ENCODE measurements around the gene NTRK1.

Gene NTRK1

GRCh38 chr1:156833603-156834002 lies 27.1 kb upstream of the NTRK1 start:
- no peaks in the 10 kb centered on the region for H3K36me3 ChIP-seq (ENCODE audit: control insufficient read depth, insufficient read depth, low read length)
- no peak for TF ChIP-seq CTCF (IDR thresholded peaks at IDR 0.05; ENCODE audit: insufficient read depth, low read length, poor library complexity, severe bottlenecking)
- no peak overlapping the region for H3K4me3 ChIP-seq (replicated peaks; ENCODE audit: low read depth, low read length)
- DNase-seq (ENCODE audit: extremely low read depth, insufficient read length): no peak
- no peaks in the 10 kb centered on the region for H3K27me3 ChIP-seq (replicated peaks; ENCODE audit: control insufficient read depth, insufficient read depth, low read length)

GRCh38 chr1:156834322-156834721 lies 26.3 kb upstream of the NTRK1 start:
- Histone ChIP-seq H3K4me3 (replicated peaks; ENCODE audit: low read depth, low read length) (no peak overlapping the region), H3K27me3 (replicated peaks; ENCODE audit: control insufficient read depth, insufficient read depth, low read length) (no peaks in the 10 kb centered on the region), H3K36me3 (ENCODE audit: control insufficient read depth, insufficient read depth, low read length) (no peaks in the 10 kb centered on the region)
- no peak for TF ChIP-seq CTCF (IDR thresholded peaks at IDR 0.05; ENCODE audit: insufficient read depth, low read length, poor library complexity, severe bottlenecking)
- no peak for DNase-seq (ENCODE audit: extremely low read depth, insufficient read length)

GRCh38 chr1:156836041-156836654 lies 24.5 kb upstream of the NTRK1 start:
- Histone ChIP-seq H3K4me3 (replicated peaks; ENCODE audit: low read depth, low read length) (no peak overlapping the region), H3K36me3 (ENCODE audit: control insufficient read depth, insufficient read depth, low read length) (no peaks in the 10 kb centered on the region), H3K27me3 (replicated peaks; ENCODE audit: control insufficient read depth, insufficient read depth, low read length) (no peaks in the 10 kb centered on the region; the same call in 1 of the 2 replicates)
- TF ChIP-seq CTCF (IDR thresholded peaks at IDR 0.05; ENCODE audit: insufficient read depth, low read length, poor library complexity, severe bottlenecking): no peak
- peak; percentile 70 for DNase-seq (ENCODE audit: extremely low read depth, insufficient read length)

- no peaks in the 10 kb centered on the region; the same call in 1 of the 2 replicates for H3K27me3 ChIP-seq (replicated peaks; ENCODE audit: control insufficient read depth, insufficient read depth, low read length)
- TF ChIP-seq CTCF (IDR thresholded peaks at IDR 0.05; ENCODE audit: insufficient read depth, low read length, poor library complexity, severe bottlenecking): no peak
These were observed 23.8 kb upstream of the NTRK1 start for GRCh38 chr1:156836892-156837291.

GRCh38 chr1:156838972-156839371 lies 21.7 kb upstream of the NTRK1 start:
- no peaks in the 10 kb centered on the region; the same call in none of the 2 replicates for H3K27me3 ChIP-seq (replicated peaks; ENCODE audit: control insufficient read depth, insufficient read depth, low read length)
- no peak overlapping the region for H3K4me3 ChIP-seq (replicated peaks; ENCODE audit: low read depth, low read length)
- no peaks in the 10 kb centered on the region for H3K36me3 ChIP-seq (ENCODE audit: control insufficient read depth, insufficient read depth, low read length)
- peak; percentile 90 for TF ChIP-seq CTCF (IDR thresholded peaks at IDR 0.05; ENCODE audit: insufficient read depth, low read length, poor library complexity, severe bottlenecking)
- DNase-seq (ENCODE audit: extremely low read depth, insufficient read length): no peak

More at GRCh38 chr1:156836892-156837291, 23.8 kb upstream of the NTRK1 start:
- no peak for DNase-seq (ENCODE audit: extremely low read depth, insufficient read length)
- H3K4me3 ChIP-seq (replicated peaks; ENCODE audit: low read depth, low read length): no peak overlapping the region
- no peaks in the 10 kb centered on the region for H3K36me3 ChIP-seq (ENCODE audit: control insufficient read depth, insufficient read depth, low read length)

All from GM06990 (cell line).